ENCODE measurements around the gene TBC1D2. TPM values are rescaled to one million over a fixed set of nuclear protein-coding genes. Genes with fewer than 3 reads are reported as not detected.

The TBC1D2 gene
- total and polyA plus RNA-seq, 10 of the 15 experiments (the other 5 are each of a cell fraction or from before 2014, with no cell fraction given): 0.04 to 1.6 (median 1.1) TPM

GRCh38 chr9:98262056-98262455 is 6.6 kb upstream of the TBC1D2 start:
- no peaks in the 10 kb centered on the region for H3K4me1 ChIP-seq (ENCODE audit: control insufficient read depth, insufficient read depth, low read length)
- no peak for DNase-seq (ENCODE audit: low read depth, low spot score)
- H3K4me2 ChIP-seq (ENCODE audit: control insufficient read depth, insufficient read depth): no peak overlapping the region
- H3K9ac ChIP-seq (ENCODE audit: control insufficient read depth, insufficient read depth, low read length): no peak overlapping the region
- H3K4me3 ChIP-seq: no peak overlapping the region
- H3K27ac ChIP-seq (ENCODE audit: control insufficient read depth, insufficient read depth): no peak overlapping the region
- 99% methylated on average over 3 of the region's 3 CpGs for WGBS (ENCODE audit: insufficient coverage, insufficient replicate concordance, low lambda C conversion rate, missing lambda C conversion rate)
- H3K36me3 ChIP-seq (ENCODE audit: control insufficient read depth in 2 of 2, insufficient read depth in 2 of 2, low read length in 1 of 2): no peaks in the 10 kb centered on the region
- FAIRE-seq: no peak
- intact Hi-C loops (cut with micrococcal nuclease; ENCODE audit: unreplicated experiment) (loop anchor here (10.0 kb wide), 1 partner anchor 547 kb away; no protein-coding TSS in a partner anchor), in situ Hi-C loops (cut with MboI) (loop anchor here (5.0 to 10.0 kb wide), 2 partner anchors 190 to 537 kb away; no protein-coding TSS in a partner anchor)
- no peaks in the 10 kb centered on the region for H4K20me1 ChIP-seq (ENCODE audit: control insufficient read depth, insufficient read depth)
- BruUV-seq (replicated peaks): no TSS peak
- CTCF ChIA-PET: interaction anchor here (1.3 to 2.9 kb wide), 6 partner anchors 56 to 339 kb away, joined by 3 to 41 read pairs (median 22); partner anchors contain the start of genes TRIM14 and TRMO
- no peaks in the 10 kb centered on the region for H3K79me2 ChIP-seq (ENCODE audit: control insufficient read depth, insufficient read depth, low read length)
- H3K9me3 ChIP-seq (replicated peaks; ENCODE audit: control insufficient read depth, insufficient read depth, low read length): no peaks in the 10 kb centered on the region
- POLR2A ChIA-PET: no interaction called here
- TF ChIP-seq ATF2 (IDR thresholded peaks at IDR 0.05; ENCODE audit: low read length) (no peak), STAT3 (IDR thresholded peaks at IDR 0.05; ENCODE audit: low read depth, low read length) (no peak), ETV6 (conservative IDR thresholded peaks at IDR 0.05 in 1 of 2, IDR thresholded peaks at IDR 0.05 in 1 of 2; ENCODE audit: borderline replicate concordance in 1 of 2, low read depth in 1 of 2) (no peak), CEBPB (IDR thresholded peaks at IDR 0.05; ENCODE audit: borderline replicate concordance in 1 of 2, low read depth in 2 of 2, low read length in 2 of 2) (no peak), NRF1 (conservative IDR thresholded peaks at IDR 0.05; ENCODE audit: low read depth, low read length) (no peak)
- no peak for ATAC-seq
- H3K27me3 ChIP-seq (replicated peaks in 1 of 2; ENCODE audit: control insufficient read depth in 2 of 2, insufficient read depth in 2 of 2, low read length in 1 of 2): no peaks in the 10 kb centered on the region
- RAD21 ChIA-PET (ENCODE audit: unreplicated experiment): interaction anchor here (0.9 to 2.5 kb wide), 5 partner anchors 56 to 339 kb away, joined by 3 to 15 read pairs (median 8); partner anchors contain the start of genes TRIM14 and TRMO
- SMC1A ChIA-PET (ENCODE audit: uncharacterized antibody, unreplicated experiment): interaction anchor here (0.6 to 3.0 kb wide), 7 partner anchors 57 to 339 kb away, joined by 3 to 23 read pairs (median 3); partner anchors contain the start of gene TRMO
- H2AFZ ChIP-seq (ENCODE audit: control insufficient read depth, low read depth, low read length): no peak overlapping the region
